Dedifferentiated amniotic fluid mesenchymal stem cell (primary cell): ENCODE measurements around the gene CLIC4.
A peak's percentile ranks its signal among the peaks of the same experiment; 100 is the strongest.
"Not testable (repeated sequence)": the region's sequence is repeated elsewhere in the genome, so short reads cannot be mapped to it uniquely, and the experiment has no call there.

Experiments
- DNase-seq: peaks from one replicate; pipeline ENCODE4 v3.0.0-alpha.2; 2016; ENCODE audit errors: extremely low spot score

The CLIC4 gene

DNA sequence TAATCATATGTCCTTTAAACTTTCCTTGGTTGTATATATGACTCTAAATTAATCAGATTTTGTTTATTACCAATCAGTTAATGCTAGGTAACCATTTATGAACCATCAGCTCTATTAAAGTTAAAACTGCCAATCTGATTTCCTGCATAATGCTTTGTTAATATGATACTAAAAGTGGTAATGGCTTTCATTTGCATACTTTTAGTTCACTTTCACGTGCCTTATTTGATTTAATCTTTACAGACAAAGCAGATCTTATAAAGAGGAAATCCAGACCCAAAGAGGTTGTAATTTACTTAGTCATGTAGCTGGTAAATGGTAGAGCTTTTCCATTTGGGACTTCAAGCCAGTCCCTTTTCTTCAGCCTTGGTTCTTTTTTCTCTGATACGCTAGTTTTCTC lies 61.3 kb downstream of the CLIC4 start:
- DNase-seq = no peak

DNA sequence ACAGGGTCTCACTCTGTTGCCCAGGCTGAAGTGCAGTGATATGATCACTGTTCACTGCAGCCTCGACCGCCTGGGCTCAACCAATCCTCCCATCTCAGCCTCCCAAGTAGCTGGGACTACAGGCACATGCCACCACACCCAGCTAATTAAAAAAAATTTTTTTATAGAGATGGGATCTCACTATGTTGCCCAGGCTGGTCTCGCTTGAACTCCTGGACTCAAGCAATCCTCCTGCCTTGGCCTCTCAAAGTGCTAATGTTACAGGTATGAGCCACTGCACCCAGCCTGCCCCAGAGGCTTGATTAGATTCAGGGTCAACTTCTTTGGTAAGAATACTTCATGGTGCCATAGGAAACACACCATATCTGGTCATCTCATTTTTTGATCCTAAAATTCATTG lies 66.2 kb downstream of the CLIC4 start:
- DNase-seq = not testable (repeated sequence)

DNA sequence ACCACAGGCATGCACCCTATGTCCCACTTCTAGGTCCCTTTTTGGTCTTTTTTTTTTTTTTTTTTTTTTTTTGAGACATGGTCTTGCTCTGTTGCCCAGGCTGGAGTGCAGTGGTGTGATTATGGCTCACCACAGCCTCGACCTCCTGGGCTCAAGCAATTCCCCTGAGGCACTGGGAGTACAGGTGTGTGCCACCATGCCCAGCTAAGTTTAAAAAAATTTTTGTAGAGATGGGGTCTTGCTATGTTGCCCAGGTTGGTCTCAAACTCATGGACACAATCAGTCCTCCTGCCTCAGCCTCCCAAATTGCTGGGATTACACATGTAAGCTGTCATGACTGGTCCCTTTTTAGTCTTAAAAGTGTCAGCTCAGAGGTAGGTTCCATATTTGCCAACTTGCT lies 75.0 kb downstream of the CLIC4 start:
- DNase-seq = not testable (repeated sequence)

DNA sequence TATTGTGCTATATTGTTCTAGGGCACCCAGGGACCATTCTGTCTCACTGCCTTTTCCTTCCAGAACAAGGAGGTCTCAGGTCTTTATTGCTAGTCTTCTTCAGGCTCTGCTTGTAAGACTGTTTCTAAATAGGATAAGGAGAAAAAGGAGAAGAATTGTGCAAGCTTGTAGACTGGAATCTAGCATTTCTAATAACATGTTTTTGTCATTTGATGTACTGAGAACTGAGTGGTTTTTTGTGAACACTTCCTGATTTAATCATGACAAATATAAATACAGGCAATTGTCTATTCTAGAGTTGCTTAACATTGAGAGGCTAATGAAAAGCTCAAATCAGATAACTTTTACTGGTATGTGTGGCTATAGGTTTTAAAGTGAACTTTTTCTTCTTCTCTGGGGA lies 77.6 kb downstream of the CLIC4 start:
- no peak for DNase-seq

DNA sequence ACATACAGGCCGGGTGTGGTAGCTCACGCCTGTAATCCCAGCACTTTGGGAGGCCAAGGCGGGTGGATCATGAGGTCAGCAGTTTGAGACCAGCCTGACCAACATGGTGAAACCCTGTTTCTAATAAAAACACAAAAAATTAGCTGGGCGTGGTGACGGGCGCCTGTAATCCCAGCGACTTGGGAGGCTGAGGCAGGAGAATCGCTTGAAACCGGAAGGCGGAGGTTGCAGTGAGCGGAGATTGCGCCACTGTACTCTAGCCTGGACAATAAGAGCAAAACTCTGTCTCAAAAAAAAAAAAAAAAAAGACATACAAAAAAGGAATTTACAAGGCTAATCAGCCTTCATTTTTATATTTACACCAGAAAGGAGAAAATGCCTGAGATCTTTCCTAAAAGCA lies 78.2 kb downstream of the CLIC4 start:
- not testable (repeated sequence) for DNase-seq

DNA sequence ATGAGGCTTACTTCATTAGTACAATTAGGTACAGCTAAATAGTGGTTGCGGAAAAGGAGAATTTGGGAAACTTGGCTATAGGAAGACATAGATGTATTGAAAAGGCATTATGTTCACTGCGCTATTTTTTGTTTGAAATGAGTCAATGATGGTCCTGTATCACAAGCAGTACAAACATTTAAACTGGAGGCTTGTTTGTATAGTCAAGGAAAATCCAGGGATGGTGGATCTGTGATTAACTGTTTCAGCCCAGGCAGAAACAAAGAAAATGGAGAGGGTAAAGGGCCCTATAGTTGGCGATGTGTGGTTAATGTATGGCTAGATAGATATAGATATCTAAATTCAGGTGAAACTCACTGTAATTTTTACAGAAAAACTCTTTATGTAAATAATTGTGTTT lies 79.9 kb downstream of the CLIC4 start:
- DNase-seq = no peak

DNA sequence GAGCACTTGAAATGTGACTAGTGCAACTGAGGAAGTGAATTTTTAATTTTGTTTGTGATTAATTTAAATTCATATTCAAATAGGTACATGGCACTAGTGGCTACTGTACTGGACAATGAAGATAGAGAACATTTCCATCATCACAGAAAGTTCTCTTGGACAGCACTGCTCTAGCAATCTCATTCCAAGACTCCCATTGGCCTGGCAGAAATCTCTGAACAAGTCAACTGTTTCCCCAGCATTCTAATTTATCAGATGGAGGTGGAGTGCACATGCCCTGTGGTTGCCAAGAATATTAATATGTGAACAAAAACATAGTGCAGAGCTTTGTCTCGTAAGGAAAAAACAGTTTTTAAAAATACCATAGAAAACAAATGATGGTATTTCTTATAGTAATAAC lies 81.3 kb downstream of the CLIC4 start:
- no peak for DNase-seq

DNA sequence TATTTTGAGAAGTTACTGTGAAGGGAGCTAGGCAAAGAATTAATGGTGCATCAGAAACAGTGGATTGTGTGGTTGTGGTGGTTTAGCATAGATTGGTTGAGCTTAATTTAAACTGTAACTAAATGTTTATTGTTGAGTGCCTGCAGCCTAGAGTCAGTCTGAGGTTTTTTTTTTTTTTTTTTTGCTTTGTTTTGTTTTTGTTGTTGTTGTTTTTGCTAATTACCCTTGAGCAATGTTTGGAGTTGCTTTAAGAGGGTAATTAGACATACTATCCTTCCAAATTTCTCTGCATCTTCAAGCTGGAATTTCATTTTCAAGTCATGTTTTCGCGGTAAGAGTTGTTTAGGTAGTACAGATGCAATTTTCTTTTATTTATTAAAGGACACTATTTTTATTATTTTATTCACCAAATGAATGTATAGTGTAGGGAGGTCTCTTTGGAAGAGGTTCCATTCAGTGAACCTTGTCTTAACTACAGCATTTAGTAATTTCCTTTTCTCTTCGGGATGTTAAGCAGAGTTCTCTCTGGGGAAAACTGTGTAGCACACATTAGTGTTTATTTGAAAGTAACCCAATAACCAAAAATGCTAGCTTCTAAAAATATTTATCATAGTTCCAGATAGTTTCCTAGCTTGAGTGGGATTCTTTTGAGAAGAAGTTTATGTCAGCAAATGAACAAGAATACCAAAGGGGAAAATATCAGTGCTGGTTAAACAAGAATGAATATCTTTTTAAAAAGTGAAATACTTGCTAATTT lies 82.3 kb downstream of the CLIC4 start:
- no peak for DNase-seq

DNA sequence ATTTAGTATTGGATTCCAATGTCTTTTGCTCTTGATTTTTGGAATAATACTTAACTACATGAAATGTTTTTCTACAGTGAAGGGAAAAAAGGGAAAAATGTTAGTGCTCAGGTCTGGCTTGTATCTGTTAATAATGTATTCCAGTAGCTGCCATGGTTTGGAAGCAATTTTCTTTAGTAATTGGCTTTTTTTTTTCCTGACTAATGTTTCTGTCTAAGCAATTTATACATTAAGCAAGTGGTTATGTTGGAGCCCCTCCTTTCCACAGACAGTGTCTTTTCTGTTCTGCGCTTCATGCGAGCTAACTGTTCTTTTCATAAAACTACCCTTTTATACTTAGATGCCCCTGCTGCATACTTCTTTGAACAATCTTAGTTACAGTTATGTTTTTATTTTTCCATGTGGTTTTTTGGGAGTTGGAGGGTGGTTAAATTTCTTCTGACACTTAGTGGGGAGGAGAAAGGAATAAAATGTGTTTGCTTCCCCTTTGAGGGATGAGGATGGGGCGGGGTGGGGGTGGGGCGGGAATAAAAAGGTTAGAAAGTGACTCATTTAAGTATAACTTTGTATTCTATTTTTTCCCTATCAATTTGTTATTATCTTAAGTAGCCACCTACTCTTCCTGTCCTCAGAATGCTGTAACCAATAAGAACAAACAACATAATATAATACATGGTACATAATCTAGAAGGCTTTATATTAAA lies 83.1 kb downstream of the CLIC4 start:
- DNase-seq = no peak

DNA sequence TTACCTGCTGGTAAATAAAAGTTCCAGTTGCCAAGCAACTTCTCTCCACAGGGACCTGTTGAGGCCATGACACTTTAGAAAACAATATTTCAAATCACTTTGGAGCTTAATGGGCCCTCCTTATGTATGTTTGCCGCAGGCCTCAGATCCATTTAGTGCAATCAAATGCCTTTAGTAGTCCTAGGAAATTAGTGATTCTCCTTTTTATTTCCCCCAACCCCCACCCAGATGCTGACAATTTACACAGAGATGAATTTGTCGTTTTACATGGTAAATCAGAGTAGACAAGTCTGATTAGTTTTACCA lies 83.6 kb downstream of the CLIC4 start:
- DNase-seq = no peak

DNA sequence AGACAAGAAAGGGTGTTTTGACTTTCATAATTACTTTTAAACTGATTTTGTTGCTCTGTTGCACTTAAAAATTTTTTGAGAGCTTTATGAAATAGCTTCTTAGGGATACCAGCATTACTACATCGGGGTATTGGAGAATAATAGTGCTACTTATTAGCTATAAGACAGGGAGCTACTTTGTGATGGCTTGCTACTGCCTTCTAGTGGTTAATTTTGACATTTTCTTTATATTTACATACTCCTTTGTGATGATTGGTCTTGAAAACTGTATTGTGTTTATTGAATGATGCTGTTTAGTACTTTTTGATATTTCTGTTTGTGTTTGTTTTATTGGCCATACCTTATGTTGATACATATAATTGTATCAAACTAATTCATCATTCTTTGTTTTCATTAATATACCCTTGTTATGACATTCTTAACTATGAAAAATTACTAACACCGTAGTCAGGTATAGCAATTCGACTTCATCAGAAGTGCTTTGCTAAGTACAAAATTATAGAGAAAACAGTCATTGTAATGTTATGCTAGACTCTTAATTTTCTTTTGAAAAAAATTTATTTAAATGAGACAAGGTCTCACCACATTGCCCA lies 85.5 kb downstream of the CLIC4 start:
- peak; percentile 65 for DNase-seq

DNA sequence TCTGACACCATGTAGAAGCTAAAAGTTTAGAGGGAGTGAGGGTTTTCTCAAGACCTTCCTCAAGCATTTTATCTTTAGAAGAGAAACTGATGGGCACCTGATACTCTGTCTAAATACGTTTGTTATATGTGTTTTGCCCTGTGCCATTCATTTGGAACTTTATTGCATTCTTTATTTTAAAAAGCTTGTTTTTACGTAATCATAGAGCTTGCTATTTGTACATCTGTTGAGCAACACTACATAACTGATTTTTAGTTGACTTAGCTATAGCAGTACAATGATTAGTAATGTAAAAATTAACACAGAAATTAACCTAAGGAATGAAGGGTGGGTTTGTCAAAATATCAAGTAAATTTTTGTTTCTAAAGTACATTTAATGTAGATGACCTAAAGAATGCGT lies 96.3 kb downstream of the CLIC4 start:
- DNase-seq = no peak

DNA sequence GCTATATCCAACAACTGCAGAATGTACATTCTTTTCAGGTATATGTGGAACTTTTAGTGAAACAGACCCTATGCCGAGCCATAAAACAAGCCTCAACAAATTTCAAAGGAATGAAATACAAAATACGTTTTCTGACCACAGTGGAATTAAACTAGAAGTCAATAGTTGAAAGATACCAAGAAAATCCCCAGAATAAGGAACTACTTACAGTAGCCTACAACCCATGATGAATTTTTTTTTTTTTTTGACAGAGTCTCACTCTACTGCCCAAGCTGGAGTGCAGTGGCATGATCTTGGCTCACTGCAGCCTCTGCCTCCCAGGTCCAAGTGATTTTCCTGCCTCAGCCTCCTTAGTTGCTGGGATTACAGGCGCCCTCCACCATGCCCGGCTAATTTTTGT lies 101.4 kb downstream of the CLIC4 start:
- DNase-seq = no peak

DNA sequence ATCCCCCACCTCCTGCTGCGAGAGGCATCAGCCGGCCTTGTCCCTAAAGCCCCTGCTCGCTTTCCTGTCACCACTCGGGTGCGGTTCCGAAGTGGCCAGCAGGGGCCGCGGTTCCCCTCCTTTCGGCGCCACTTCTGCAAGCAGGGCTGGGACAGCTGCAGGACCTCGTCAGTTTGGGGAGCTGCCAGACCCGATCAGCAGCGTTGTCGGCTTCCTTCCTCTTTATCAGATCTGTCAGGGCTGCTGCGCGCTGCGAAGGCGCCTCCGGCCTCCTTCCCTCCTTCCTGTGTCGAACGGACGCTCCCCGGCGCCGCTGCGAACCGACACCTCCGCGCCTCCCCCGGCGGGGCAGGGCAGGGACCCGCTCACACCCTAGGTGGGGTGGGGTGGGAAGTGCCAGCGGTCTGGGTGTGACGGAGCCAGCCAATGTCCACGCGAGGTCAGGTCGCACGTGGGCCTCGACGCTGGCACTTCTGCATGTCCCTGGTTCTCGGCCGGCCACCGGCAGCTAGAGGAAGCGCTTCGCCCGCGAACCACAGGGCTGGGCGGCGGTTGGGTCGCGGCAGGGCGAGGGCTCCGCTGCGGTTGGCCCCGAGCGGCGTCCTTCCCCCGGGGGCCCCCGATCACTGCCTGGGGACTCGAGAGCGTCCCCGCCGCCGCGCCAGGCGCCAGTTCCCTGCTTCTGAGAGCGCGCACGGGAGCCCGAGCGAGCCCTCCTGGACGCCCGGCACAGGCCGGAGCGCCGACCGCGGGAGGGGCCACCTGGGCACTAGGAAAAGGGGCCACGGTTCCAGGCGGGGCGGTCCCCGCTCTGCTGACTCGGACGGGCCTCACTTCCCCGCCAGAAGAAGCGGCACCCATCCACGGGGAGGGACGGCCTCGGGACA lies 103.0 kb downstream of the CLIC4 start:
- peak; percentile 65 for DNase-seq

DNA sequence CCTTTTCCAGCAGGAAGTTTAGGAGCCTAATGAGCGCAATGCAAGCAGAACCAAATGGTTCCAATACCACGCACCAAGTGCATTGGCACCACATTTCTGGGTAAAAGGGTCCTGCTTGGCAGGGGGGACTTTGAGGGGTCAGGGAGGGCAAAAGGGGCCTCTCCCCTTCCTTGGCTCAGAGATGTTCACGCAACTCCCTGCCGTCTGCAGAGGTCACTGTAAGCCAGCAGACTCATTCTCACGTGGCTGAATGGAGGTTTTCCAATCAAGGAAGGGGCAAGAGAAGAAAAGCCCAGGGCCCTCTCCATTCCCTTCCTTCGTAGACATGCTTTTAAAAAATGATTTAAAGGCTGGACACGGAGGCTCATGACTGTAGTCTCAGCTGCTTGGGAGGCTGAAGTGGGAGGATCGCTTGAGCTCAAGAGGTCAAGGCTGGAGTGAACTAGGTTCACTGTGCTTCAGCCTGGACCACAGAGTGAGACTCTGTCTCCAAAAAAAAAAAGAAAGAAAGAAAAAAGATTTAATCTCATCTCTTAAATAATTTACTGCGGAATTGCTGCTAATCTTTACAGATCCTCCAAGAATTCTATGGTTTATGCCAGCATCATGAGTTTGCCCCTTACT lies 104.5 kb downstream of the CLIC4 start:
- no peak for DNase-seq

DNA sequence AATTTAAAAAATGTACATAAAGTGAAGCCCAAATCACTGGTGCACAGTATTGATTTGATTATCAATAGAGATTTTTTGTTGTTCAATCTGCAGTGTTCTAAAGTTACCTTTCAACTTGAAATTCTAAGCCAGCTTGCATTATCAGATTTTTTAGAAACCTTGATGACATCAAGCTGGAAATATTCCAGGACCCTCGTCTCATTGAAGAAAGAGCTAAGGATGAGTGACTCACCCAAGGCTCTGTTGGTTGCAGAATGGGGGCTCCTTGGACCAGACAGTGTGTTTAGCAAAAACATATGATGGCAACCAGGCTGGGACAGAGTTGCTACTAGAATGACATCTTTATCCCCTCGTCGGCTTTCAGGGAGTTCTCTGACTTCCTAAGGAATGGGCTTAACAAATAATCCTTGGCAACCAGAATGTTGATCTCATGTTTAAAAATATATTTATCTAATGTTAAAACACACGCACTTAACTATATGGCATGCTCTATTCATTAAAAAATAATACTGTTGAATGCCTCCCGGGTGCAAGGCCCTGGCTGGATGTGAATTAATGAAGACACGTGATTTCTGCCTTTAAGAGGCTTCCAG lies 105.2 kb downstream of the CLIC4 start:
- DNase-seq = no peak

DNA sequence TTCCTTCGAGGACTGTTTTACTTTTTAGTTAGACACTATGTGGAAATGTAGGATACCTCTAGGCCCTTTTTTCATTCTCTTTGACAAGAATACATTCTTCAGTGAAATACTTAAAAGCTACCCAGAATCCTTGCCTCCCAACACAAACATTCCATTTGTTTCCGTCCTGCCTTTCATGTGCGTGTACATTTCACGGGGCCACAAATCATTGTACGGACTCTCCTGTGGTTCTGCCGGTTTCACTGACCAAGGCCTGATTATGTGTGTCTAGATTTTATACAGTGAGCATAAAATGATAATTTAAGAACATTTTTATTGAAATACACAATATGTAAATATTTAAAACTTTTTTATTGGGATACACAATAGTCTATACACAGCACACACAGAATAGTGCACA lies 108.4 kb downstream of the CLIC4 start:
- DNase-seq = no peak

DNA sequence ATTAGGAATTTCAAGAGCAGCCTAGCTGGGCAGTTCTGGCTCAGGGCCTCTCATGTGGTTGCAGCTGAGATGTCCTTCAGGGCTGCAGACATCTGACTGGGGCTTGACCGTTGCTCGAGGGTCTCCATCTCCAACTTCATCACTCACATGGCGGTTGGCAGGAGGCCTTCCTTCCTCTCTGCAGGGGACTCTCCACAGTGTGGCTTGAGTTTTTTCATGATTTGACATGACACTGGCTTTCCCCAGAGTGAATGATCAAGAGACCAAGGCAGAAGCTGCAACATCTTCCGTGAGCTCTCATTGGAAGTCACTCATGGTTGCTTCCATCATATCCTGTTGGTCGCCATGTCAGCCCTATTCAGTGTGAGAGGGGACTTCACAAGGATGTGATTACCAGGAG lies 110.2 kb downstream of the CLIC4 start:
- no peak for DNase-seq

DNA sequence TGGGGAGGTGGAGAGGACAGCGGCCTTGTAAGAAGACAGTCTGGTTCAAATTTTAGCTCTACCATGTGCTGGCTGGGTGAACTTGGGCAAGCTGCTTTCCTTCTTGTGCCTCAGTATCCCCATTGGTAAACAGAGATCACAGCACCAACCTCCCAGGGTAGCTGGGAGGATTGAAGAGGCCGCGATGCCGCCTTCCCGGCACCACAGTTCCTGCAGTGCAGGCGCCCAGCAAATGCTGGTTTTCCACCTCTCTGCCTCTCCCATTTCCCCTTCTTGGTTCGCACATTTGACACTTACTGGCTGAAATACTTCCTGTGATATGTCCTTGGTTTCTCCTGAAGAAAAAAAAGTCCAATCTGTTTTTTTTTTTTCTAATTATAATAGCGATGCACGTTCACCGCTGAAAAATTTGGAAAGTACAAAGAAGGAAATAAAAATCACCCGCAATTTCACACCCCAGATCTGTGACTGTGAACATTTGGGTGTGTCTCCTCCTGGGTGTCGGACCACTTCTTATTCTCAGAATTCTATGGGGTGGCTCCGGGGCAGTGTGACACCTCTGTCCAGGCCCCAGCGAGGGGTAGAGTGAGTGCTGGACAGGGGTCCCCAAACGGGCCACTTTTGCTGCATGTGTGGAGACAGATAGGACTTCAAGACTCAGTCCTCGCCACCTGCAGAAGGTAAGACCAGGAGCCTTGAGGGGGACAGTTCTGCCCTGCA lies 111.7 kb downstream of the CLIC4 start:
- DNase-seq = no peak

DNA sequence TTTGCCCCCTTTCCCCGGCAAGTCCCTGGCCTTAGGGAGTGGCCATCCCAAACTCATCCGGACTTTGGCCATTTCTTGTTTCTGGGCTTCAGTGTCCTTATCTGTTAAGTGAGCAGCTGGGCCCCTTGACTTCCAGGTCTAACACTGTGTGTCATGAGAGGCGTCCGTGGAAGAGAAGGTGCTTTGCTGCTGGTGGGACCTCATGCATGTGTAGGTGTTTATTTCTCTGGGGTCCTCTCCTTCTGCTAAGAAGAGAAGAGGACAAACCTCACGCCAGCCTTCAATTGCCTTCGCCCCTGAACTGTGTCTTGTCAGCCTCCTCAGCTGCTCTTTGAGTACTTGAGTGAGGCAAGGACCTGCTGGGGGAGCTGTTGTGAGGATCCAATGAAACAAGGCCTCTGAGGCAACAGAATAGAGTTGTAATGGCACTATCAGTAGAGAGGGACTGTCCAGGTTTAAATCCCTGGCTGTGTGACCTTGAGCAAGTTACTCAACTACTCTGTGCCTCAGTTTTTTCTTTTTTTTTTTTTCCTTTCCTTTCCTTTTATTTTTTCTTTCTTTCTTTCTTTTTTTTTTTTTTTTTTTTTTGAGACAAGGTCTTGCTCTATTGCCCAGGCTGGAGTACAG lies 112.4 kb downstream of the CLIC4 start:
- DNase-seq = no peak
